OCI-LY1 (cell line): ENCODE measurements around the gene TEAD4.

Experiments
- CTCF ChIP-seq: fragments of 200-600 bp; sonication (generic), shearing (Covaris generic); IDR thresholded peaks from 2 replicates; pipeline ENCODE4 v1.5.1; 2017; ENCODE audit warnings: mild to moderate bottlenecking, antibody characterized with exemption, low read length, moderate library complexity, mixed read lengths
- EZH2 ChIP-seq: fragments of 200-600 bp; sonication (generic), shearing (Covaris generic); IDR thresholded peaks from 2 replicates; pipeline ENCODE4 v1.8.0; 2017; ENCODE audit warnings: borderline replicate concordance, mixed run types, mild to moderate bottlenecking, antibody characterized with exemption, low read length, moderate library complexity, mixed read lengths

- TF ChIP-seq CTCF (no peak), EZH2 (no peak)
Observed at GRCh38 chr12:3075315-3075714, 116.1 kb downstream of the TEAD4 start.
